ENCODE measurements around the gene NOVA1. TPM values are rescaled to one million over a fixed set of nuclear protein-coding genes. Genes with fewer than 3 reads are reported as not detected.

The NOVA1 gene
- total and polyA plus RNA-seq, 5 donors: 2.3 to 5.2 (median 3.5) TPM

- DNase-seq: no peak
- 88% methylated on average over 2 of the region's 2 CpGs for WGBS
- H3K4me3 ChIP-seq (ENCODE audit: low read length): no peak overlapping the region
Measured at GRCh38 chr14:26443654-26444053, 154.2 kb downstream of the NOVA1 start.

GRCh38 chr14:26429205-26429604 lies 168.6 kb downstream of the NOVA1 start:
- ATAC-seq: no peak
- intact Hi-C loops (cut with DNase I): no loop called here
- no peak for DNase-seq

More at GRCh38 chr14:26443654-26444053, 154.2 kb downstream of the NOVA1 start:
- H3K27me3 ChIP-seq (ENCODE audit: control insufficient read depth, insufficient read depth): no peaks in the 10 kb centered on the region
- no peaks in the 10 kb centered on the region for H3K4me1 ChIP-seq (ENCODE audit: control insufficient read depth, insufficient read depth, low read length)
- no peak for ATAC-seq
- intact Hi-C loops (cut with DNase I): no loop called here
- no peak overlapping the region for H3K27ac ChIP-seq (ENCODE audit: low read length)
- no peaks in the 10 kb centered on the region for H3K9me3 ChIP-seq (ENCODE audit: control insufficient read depth, low read length)

GRCh38 chr14:26427097-26427496 lies 170.7 kb downstream of the NOVA1 start:
- Histone ChIP-seq H3K27ac (ENCODE audit: low read length) (no peak overlapping the region), H3K9me3 (ENCODE audit: control insufficient read depth, low read length) (no peaks in the 10 kb centered on the region), H3K4me3 (ENCODE audit: low read length) (no peak overlapping the region), H3K27me3 (ENCODE audit: control insufficient read depth, insufficient read depth) (no peaks in the 10 kb centered on the region), H3K4me1 (ENCODE audit: control insufficient read depth, insufficient read depth, low read length) (no peaks in the 10 kb centered on the region)
- ATAC-seq: peak; percentile 74 to 81
- peak in 1 of 3 donors; percentile 52 for DNase-seq
- 29% methylated on average over 5 of the region's 5 CpGs for whole genome bisulfite sequencing
- intact Hi-C loops (cut with DNase I): no loop called here

More at GRCh38 chr14:26429205-26429604, 168.6 kb downstream of the NOVA1 start:
- H3K27ac ChIP-seq (ENCODE audit: low read length): no peak overlapping the region
- H3K4me3 ChIP-seq (ENCODE audit: low read length): no peak overlapping the region
- H3K9me3 ChIP-seq (ENCODE audit: control insufficient read depth, low read length): no peaks in the 10 kb centered on the region
- H3K4me1 ChIP-seq (ENCODE audit: control insufficient read depth, insufficient read depth, low read length): no peaks in the 10 kb centered on the region
- no peaks in the 10 kb centered on the region for H3K27me3 ChIP-seq (ENCODE audit: control insufficient read depth, insufficient read depth)

- intact Hi-C loops (cut with DNase I): no loop called here
- H3K4me3 ChIP-seq (ENCODE audit: low read length): no peak overlapping the region
- ATAC-seq: no peak
- no peak for DNase-seq
- no peak overlapping the region for H3K27ac ChIP-seq (ENCODE audit: low read length)
- WGBS: 68% methylated on average over 2 of the region's 2 CpGs
- H3K9me3 ChIP-seq (ENCODE audit: control insufficient read depth, low read length): no peaks in the 10 kb centered on the region
- no peaks in the 10 kb centered on the region for H3K4me1 ChIP-seq (ENCODE audit: control insufficient read depth, insufficient read depth, low read length)
- H3K27me3 ChIP-seq (ENCODE audit: control insufficient read depth, insufficient read depth): no peaks in the 10 kb centered on the region
Measured at GRCh38 chr14:26424537-26424936, 173.3 kb downstream of the NOVA1 start.

- intact Hi-C loops (cut with DNase I): no loop called here
- H3K9me3 ChIP-seq (ENCODE audit: control insufficient read depth, low read length): no peaks in the 10 kb centered on the region
- no peak overlapping the region for H3K4me3 ChIP-seq (ENCODE audit: low read length)
- no peak for ATAC-seq
- no peak overlapping the region for H3K27ac ChIP-seq (ENCODE audit: low read length)
- H3K27me3 ChIP-seq (ENCODE audit: control insufficient read depth, insufficient read depth): no peaks in the 10 kb centered on the region
- WGBS: 75% methylated on average over 7 of the region's 7 CpGs
- peak in 1 of 3 donors; percentile 37 for DNase-seq
- no peaks in the 10 kb centered on the region for H3K4me1 ChIP-seq (ENCODE audit: control insufficient read depth, insufficient read depth, low read length)
Measured at GRCh38 chr14:26415618-26416123, 182.2 kb downstream of the NOVA1 start.

- H3K9me3 ChIP-seq (ENCODE audit: control insufficient read depth, low read length): no peaks in the 10 kb centered on the region
- H3K4me3 ChIP-seq (ENCODE audit: low read length): no peak overlapping the region
- DNase-seq (no peak), ATAC-seq (no peak)
- intact Hi-C loops (cut with DNase I): no loop called here
- H3K27me3 ChIP-seq (ENCODE audit: control insufficient read depth, insufficient read depth): no peaks in the 10 kb centered on the region
- no peaks in the 10 kb centered on the region for H3K4me1 ChIP-seq (ENCODE audit: control insufficient read depth, insufficient read depth, low read length)
- no peak overlapping the region for H3K27ac ChIP-seq (ENCODE audit: low read length)
Measured at GRCh38 chr14:26414926-26415325, 182.9 kb downstream of the NOVA1 start.

- Histone ChIP-seq H3K27ac (ENCODE audit: low read length) (no peak overlapping the region), H3K9me3 (ENCODE audit: control insufficient read depth, low read length) (no peaks in the 10 kb centered on the region), H3K4me3 (ENCODE audit: low read length) (no peak overlapping the region), H3K27me3 (ENCODE audit: control insufficient read depth, insufficient read depth) (no peaks in the 10 kb centered on the region), H3K4me1 (ENCODE audit: control insufficient read depth, insufficient read depth, low read length) (no peaks in the 10 kb centered on the region)
- 86% methylated on average over 1 of the region's 1 CpG for WGBS
- ATAC-seq (no peak), DNase-seq (no peak)
- intact Hi-C loops (cut with DNase I): no loop called here
Measured at GRCh38 chr14:26414103-26414502, 183.7 kb downstream of the NOVA1 start.

GRCh38 chr14:26412421-26412820 lies 185.4 kb downstream of the NOVA1 start:
- ATAC-seq: no peak

GRCh38 chr14:26410189-26410685 lies 187.6 kb downstream of the NOVA1 start:
- Histone ChIP-seq H3K27ac (ENCODE audit: low read length) (no peak overlapping the region), H3K4me3 (ENCODE audit: low read length) (no peak overlapping the region), H3K4me1 (ENCODE audit: control insufficient read depth, insufficient read depth, low read length) (no peaks in the 10 kb centered on the region), H3K27me3 (ENCODE audit: control insufficient read depth, insufficient read depth) (no peaks in the 10 kb centered on the region), H3K9me3 (ENCODE audit: control insufficient read depth, low read length) (no peaks in the 10 kb centered on the region)
- intact Hi-C loops (cut with DNase I): no loop called here
- ATAC-seq (no peak), DNase-seq (no peak)

More at GRCh38 chr14:26412421-26412820, 185.4 kb downstream of the NOVA1 start:
- DNase-seq: no peak
- no peaks in the 10 kb centered on the region for H3K9me3 ChIP-seq (ENCODE audit: control insufficient read depth, low read length)
- WGBS: 90% methylated on average over 3 of the region's 3 CpGs
- H3K27me3 ChIP-seq (ENCODE audit: control insufficient read depth, insufficient read depth): no peaks in the 10 kb centered on the region
- intact Hi-C loops (cut with DNase I): no loop called here
- H3K4me1 ChIP-seq (ENCODE audit: control insufficient read depth, insufficient read depth, low read length): no peaks in the 10 kb centered on the region
- H3K4me3 ChIP-seq (ENCODE audit: low read length): no peak overlapping the region
- H3K27ac ChIP-seq (ENCODE audit: low read length): no peak overlapping the region

- H3K9me3 ChIP-seq (ENCODE audit: control insufficient read depth, low read length): no peaks in the 10 kb centered on the region
- H3K4me3 ChIP-seq (ENCODE audit: low read length): no peak overlapping the region
- DNase-seq (no peak), ATAC-seq (no peak)
- H3K4me1 ChIP-seq (ENCODE audit: control insufficient read depth, insufficient read depth, low read length): no peaks in the 10 kb centered on the region
- intact Hi-C loops (cut with DNase I): no loop called here
- WGBS: 84% methylated on average over 7 of the region's 7 CpGs
- no peaks in the 10 kb centered on the region for H3K27me3 ChIP-seq (ENCODE audit: control insufficient read depth, insufficient read depth)
- H3K27ac ChIP-seq (ENCODE audit: low read length): no peak overlapping the region
Measured at GRCh38 chr14:26404927-26405326, 192.9 kb downstream of the NOVA1 start.

GRCh38 chr14:26403760-26404159 lies 194.1 kb downstream of the NOVA1 start:
- Histone ChIP-seq H3K4me3 (ENCODE audit: low read length) (no peak overlapping the region), H3K9me3 (ENCODE audit: control insufficient read depth, low read length) (no peaks in the 10 kb centered on the region), H3K27ac (ENCODE audit: low read length) (no peak overlapping the region), H3K27me3 (ENCODE audit: control insufficient read depth, insufficient read depth) (no peaks in the 10 kb centered on the region), H3K4me1 (ENCODE audit: control insufficient read depth, insufficient read depth, low read length) (no peaks in the 10 kb centered on the region)
- no peak for ATAC-seq
- WGBS: 44% methylated on average over 3 of the region's 3 CpGs
- intact Hi-C loops (cut with DNase I): no loop called here
- no peak for DNase-seq

GRCh38 chr14:26402126-26402525 lies 195.7 kb downstream of the NOVA1 start:
- WGBS: 88% methylated on average over 2 of the region's 2 CpGs
- ATAC-seq (no peak), DNase-seq (no peak)
- H3K27ac ChIP-seq (ENCODE audit: low read length): no peak overlapping the region
- no peaks in the 10 kb centered on the region for H3K27me3 ChIP-seq (ENCODE audit: control insufficient read depth, insufficient read depth)
- no peaks in the 10 kb centered on the region for H3K9me3 ChIP-seq (ENCODE audit: control insufficient read depth, low read length)
- intact Hi-C loops (cut with DNase I): no loop called here
- H3K4me3 ChIP-seq (ENCODE audit: low read length): no peak overlapping the region
- H3K4me1 ChIP-seq (ENCODE audit: control insufficient read depth, insufficient read depth, low read length): no peaks in the 10 kb centered on the region
